SU-DHL-6 (cell line): ENCODE data around the gene TMEM52.

Experiments
- H2AFZ ChIP-seq: fragments of 200-600 bp; sonication (generic); 2 replicates; pipeline ENCODE4 v1.6.1; 2014; ENCODE audit warnings: low read depth, mild to moderate bottlenecking, moderate library complexity, mixed read lengths, antibody characterized with exemption, low read length; ENCODE audit not compliant: severe bottlenecking
- H3F3A ChIP-seq: fragments of 200-600 bp; shearing (Covaris generic); 2 replicates; pipeline ENCODE4 v1.6.0; 2016; ENCODE audit warnings: antibody characterized with exemption, mild to moderate bottlenecking; ENCODE audit not compliant: insufficient read depth
- H3K27ac ChIP-seq: fragments of 200-600 bp; sonication (generic); 2 replicates; pipeline ENCODE4 v1.5.1; 2016; ENCODE audit warnings: low read depth, mild to moderate bottlenecking, low read length, moderate library complexity, mixed read lengths
- H3K27me3 ChIP-seq: fragments of 200-600 bp; sonication (generic), shearing (Covaris generic); 2 replicates; pipeline ENCODE4 v1.6.0; 2014; ENCODE audit warnings: mild to moderate bottlenecking, low read length
- H3K36me3 ChIP-seq: fragments of 200-600 bp; sonication (generic); 2 replicates; pipeline ENCODE4 v1.6.1; 2014; ENCODE audit warnings: mild to moderate bottlenecking, low read length, mixed read lengths
- H3K4me2 ChIP-seq: fragments of 300-600, 200-600 bp; shearing (Covaris generic), sonication (generic); 2 replicates; pipeline ENCODE4 v1.6.0; 2014; ENCODE audit warnings: low read length, low read depth, mild to moderate bottlenecking; ENCODE audit not compliant: poor library complexity, severe bottlenecking
- H3K4me3 ChIP-seq: fragments of 200-600 bp; sonication (generic); 2 replicates; pipeline ENCODE4 v1.5.1; 2014; ENCODE audit warnings: antibody characterized with exemption, low read length, mild to moderate bottlenecking, mixed read lengths; ENCODE audit not compliant: insufficient read depth, poor library complexity, severe bottlenecking
- H3K79me2 ChIP-seq: fragments of 200-600 bp; sonication (generic); 2 replicates; pipeline ENCODE4 v1.6.1; 2014; ENCODE audit warnings: mild to moderate bottlenecking, low read length, moderate library complexity; ENCODE audit not compliant: insufficient read depth
- H3K9ac ChIP-seq: fragments of 200-600 bp; sonication (generic); 2 replicates; pipeline ENCODE4 v1.7.0; 2014; ENCODE audit warnings: mild to moderate bottlenecking, low read length
- H3K9me2 ChIP-seq: fragments of 200-600 bp; sonication (generic); replicated peaks from 2 replicates; pipeline ENCODE4 v1.6.1; 2014; ENCODE audit warnings: low read length; ENCODE audit not compliant: insufficient read depth
- H3K9me3 ChIP-seq: fragments of 200-600 bp; sonication (generic); 2 replicates; pipeline ENCODE4 v1.6.1; 2014; ENCODE audit warnings: low read length, mixed read lengths; ENCODE audit not compliant: insufficient read depth
- H4K20me1 ChIP-seq: fragments of 200-600 bp; sonication (generic); 2 replicates; pipeline ENCODE4 v1.6.1; 2014; ENCODE audit warnings: low read depth, mild to moderate bottlenecking, antibody characterized with exemption, low read length, moderate library complexity, mixed read lengths
- CTCF ChIP-seq: fragments of 200-600 bp; sonication (generic); IDR thresholded peaks from one replicate; pipeline ENCODE4 v1.5.1; 2017; ENCODE audit warnings: antibody characterized with exemption, mild to moderate bottlenecking, low read length, moderate library complexity; ENCODE audit not compliant: insufficient read depth, poor library complexity, severe bottlenecking
- EZH2phosphoT487 ChIP-seq: fragments of 200-600 bp; sonication (generic), shearing (Covaris generic); conservative IDR thresholded peaks from 2 replicates; pipeline ENCODE4 v1.6.1; 2018; ENCODE audit warnings: mild to moderate bottlenecking, antibody characterized with exemption, low read length, moderate library complexity, mixed read lengths

Gene TMEM52

GRCh38 chr1:1950940-1951339 lies 31.9 kb upstream of the TMEM52 start:
- no peak overlapping the region for H3K27ac ChIP-seq
- no peaks in the 10 kb centered on the region for H3K79me2 ChIP-seq
- no peak overlapping the region for H2AFZ ChIP-seq

GRCh38 chr1:1948783-1949182 lies 29.7 kb upstream of the TMEM52 start:
- Histone ChIP-seq H3K27me3 (no peaks in the 10 kb centered on the region), H3K9me3 (no peaks in the 10 kb centered on the region; the same call in 1 of the 2 replicates), H3K4me3 (no peak overlapping the region), H3K79me2 (no peaks in the 10 kb centered on the region), H3K36me3 (no peaks in the 10 kb centered on the region), H3K4me2 (no peak overlapping the region), H3F3A (no peaks in the 10 kb centered on the region), H2AFZ (no peak overlapping the region), H3K27ac (no peak overlapping the region), H3K9ac (no peak overlapping the region), H3K9me2 (no peaks in the 10 kb centered on the region), H4K20me1 (no peaks in the 10 kb centered on the region)
- TF ChIP-seq EZH2phosphoT487 (no peak), CTCF (no peak)

More at GRCh38 chr1:1950940-1951339, 31.9 kb upstream of the TMEM52 start:
- TF ChIP-seq EZH2phosphoT487 (no peak), CTCF (no peak)
- H3K4me2 ChIP-seq = no peak overlapping the region
- no peaks in the 10 kb centered on the region for H3K27me3 ChIP-seq
- no peaks in the 10 kb centered on the region for H3K36me3 ChIP-seq
- peaks cover 6% of the 10 kb centered on the region; the same call in 1 of the 2 replicates for H3K9me3 ChIP-seq
- H3K4me3 ChIP-seq = no peak overlapping the region
- no peaks in the 10 kb centered on the region for H4K20me1 ChIP-seq
- H3K9ac ChIP-seq = no peak overlapping the region
- no peaks in the 10 kb centered on the region for H3K9me2 ChIP-seq
- no peaks in the 10 kb centered on the region for H3F3A ChIP-seq

- no peaks in the 10 kb centered on the region for H3K9me2 ChIP-seq
- H3K79me2 ChIP-seq = no peaks in the 10 kb centered on the region
- H4K20me1 ChIP-seq = no peaks in the 10 kb centered on the region
- no peak overlapping the region for H3K9ac ChIP-seq
- H3K36me3 ChIP-seq = no peaks in the 10 kb centered on the region
- H3K4me3 ChIP-seq = no peak overlapping the region
- no peak overlapping the region for H2AFZ ChIP-seq
- no peaks in the 10 kb centered on the region; the same call in 1 of the 2 replicates for H3K9me3 ChIP-seq
- TF ChIP-seq CTCF = no peak
- no peak for TF ChIP-seq EZH2phosphoT487
- H3F3A ChIP-seq = no peaks in the 10 kb centered on the region
- no peak overlapping the region for H3K27ac ChIP-seq
- no peak overlapping the region for H3K4me2 ChIP-seq
- H3K27me3 ChIP-seq = no peaks in the 10 kb centered on the region
These were observed 28.4 kb upstream of the TMEM52 start for GRCh38 chr1:1947493-1947892.

- no peaks in the 10 kb centered on the region for H3F3A ChIP-seq
- H3K36me3 ChIP-seq = no peaks in the 10 kb centered on the region
- H3K4me2 ChIP-seq = no peak overlapping the region
- H3K4me3 ChIP-seq = no peak overlapping the region
- H3K9me2 ChIP-seq = no peaks in the 10 kb centered on the region
- no peaks in the 10 kb centered on the region; the same call in 1 of the 2 replicates for H3K9me3 ChIP-seq
- H2AFZ ChIP-seq = no peak overlapping the region
- no peaks in the 10 kb centered on the region for H3K27me3 ChIP-seq
- H3K27ac ChIP-seq = no peak overlapping the region
- TF ChIP-seq CTCF = no peak
- TF ChIP-seq EZH2phosphoT487 = no peak
- H4K20me1 ChIP-seq = no peaks in the 10 kb centered on the region
- H3K9ac ChIP-seq = no peak overlapping the region
- H3K79me2 ChIP-seq = no peaks in the 10 kb centered on the region
These were observed 27.5 kb upstream of the TMEM52 start for GRCh38 chr1:1946540-1946939.
